ENCODE measurements around the gene FBXL20.

DNA sequence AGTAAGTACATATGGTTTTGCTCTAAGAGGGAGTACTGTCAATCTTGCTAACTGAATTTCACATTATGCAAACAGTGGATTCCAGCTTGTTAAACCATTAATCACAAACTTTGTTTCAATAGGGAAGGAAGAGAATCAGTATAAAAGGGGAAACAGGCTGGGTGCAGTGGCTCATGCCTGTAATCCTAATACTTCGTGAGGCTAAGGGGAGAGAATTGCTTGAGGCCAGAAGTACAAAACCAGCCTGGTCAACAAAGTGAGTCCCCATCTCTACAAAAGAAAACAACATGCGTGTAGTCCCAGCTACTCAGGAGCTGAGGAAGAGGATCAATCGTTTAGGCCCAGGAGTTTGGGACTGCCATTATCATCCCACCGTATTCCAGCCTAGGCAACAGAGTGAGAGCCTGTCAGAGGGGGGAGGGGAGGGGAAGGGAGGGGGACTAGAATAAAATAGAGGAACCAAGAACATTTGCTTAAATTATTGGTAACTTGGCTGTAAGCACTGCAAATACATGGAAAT is 65.7 kb downstream of the FBXL20 start:
- TF ChIP-seq POLR2A (IDR thresholded peaks at IDR 0.05) (no peak), POLR2AphosphoS5 (IDR thresholded peaks at IDR 0.05) (no peak)
- TF ChIP-seq, protein P1, sequence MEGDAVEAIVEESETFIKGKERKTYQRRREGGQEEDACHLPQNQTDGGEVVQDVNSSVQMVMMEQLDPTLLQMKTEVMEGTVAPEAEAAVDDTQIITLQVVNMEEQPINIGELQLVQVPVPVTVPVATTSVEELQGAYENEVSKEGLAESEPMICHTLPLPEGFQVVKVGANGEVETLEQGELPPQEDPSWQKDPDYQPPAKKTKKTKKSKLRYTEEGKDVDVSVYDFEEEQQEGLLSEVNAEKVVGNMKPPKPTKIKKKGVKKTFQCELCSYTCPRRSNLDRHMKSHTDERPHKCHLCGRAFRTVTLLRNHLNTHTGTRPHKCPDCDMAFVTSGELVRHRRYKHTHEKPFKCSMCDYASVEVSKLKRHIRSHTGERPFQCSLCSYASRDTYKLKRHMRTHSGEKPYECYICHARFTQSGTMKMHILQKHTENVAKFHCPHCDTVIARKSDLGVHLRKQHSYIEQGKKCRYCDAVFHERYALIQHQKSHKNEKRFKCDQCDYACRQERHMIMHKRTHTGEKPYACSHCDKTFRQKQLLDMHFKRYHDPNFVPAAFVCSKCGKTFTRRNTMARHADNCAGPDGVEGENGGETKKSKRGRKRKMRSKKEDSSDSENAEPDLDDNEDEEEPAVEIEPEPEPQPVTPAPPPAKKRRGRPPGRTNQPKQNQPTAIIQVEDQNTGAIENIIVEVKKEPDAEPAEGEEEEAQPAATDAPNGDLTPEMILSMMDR (IDR thresholded peaks at IDR 0.05) = no peak

All from breast epithelium (tissue), 3 donors.